VCaP (cell line): ENCODE results near the gene ABHD4.

Source experiments
- H3K27ac ChIP-seq: fragments of 450-650 bp; 2 replicates; pipeline ENCODE4 v1.5.1; 2017
- TF ChIP-seq, protein P1 (sequence below): fragments of 450-650 bp; conservative IDR thresholded peaks from 2 replicates; pipeline ENCODE4 v1.5.1; 2017; ENCODE audit warnings: mild to moderate bottlenecking, moderate library complexity

ABHD4 gene

DNA sequence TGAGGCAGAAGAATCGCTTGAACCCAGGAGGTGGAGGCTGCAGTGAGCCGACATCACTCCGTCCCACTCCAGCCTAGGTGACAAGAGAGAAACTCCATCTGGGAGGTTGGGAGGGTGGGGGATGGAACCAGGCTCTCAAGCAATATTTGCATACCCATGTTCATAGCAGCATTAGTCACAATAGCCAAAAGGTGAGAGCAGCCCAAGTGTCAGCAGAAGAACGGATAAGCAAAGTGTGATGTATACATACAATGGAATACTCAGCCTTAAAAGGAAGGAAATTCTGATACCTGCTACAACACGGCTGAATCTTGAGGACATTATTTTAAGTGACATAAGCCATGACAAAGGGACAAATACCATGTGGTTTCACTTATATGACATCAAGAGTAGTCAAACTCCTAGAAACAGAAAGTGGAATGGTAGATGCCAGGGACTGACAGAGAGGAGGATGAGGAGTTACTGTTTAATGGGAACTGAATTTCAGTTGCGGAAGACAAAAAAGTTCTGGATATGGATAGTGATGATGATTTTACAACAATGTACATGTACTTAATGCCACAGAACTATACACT, 20.7 kb upstream of the ABHD4 start:
- no peak overlapping the region for H3K27ac ChIP-seq
- TF ChIP-seq, protein P1, sequence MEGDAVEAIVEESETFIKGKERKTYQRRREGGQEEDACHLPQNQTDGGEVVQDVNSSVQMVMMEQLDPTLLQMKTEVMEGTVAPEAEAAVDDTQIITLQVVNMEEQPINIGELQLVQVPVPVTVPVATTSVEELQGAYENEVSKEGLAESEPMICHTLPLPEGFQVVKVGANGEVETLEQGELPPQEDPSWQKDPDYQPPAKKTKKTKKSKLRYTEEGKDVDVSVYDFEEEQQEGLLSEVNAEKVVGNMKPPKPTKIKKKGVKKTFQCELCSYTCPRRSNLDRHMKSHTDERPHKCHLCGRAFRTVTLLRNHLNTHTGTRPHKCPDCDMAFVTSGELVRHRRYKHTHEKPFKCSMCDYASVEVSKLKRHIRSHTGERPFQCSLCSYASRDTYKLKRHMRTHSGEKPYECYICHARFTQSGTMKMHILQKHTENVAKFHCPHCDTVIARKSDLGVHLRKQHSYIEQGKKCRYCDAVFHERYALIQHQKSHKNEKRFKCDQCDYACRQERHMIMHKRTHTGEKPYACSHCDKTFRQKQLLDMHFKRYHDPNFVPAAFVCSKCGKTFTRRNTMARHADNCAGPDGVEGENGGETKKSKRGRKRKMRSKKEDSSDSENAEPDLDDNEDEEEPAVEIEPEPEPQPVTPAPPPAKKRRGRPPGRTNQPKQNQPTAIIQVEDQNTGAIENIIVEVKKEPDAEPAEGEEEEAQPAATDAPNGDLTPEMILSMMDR = no peak

DNA sequence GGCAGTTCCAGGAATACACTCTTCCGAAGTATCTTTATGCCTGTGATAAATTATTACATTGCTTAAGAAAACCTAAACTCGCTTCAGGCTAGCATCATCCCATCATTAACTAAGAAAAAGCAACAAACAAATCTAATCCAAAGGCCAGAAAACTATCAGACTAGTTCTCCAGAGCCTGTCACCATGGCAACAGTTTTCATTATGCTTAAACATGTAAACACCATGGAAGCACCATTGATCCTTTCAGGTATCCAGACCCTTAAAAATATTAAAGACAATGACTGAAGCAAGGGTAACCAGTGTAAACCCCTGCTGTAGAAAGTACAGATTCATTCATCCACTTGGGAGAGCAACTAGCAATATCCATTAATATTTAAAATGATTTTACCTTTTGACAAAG, 18.9 kb upstream of the ABHD4 start:
- no peak overlapping the region for H3K27ac ChIP-seq

DNA sequence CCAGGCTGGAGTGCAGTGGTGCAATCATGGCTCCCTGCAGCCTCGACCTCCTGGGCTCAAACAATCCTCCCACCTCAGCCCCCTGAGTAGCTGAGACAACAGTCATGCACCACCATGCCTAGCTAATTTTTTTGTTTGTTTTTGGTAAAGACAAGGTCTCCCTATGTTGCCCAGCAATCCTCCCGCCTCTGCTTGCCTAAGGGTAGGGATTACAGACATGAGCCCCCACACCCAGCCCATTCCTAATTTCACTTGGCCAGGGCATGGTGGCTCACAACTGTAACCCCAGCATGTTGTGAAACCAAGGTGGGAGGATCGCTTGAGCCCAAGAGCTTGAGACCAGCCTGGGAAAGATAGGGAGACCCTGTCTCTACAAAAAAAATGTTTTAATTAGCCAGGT, 18.2 kb upstream of the ABHD4 start:
- H3K27ac ChIP-seq = no peak overlapping the region
- TF ChIP-seq, protein P1 = no peak

More for the DNA sequence above, 18.9 kb upstream of the ABHD4 start:
- TF ChIP-seq, protein P1 = no peak

DNA sequence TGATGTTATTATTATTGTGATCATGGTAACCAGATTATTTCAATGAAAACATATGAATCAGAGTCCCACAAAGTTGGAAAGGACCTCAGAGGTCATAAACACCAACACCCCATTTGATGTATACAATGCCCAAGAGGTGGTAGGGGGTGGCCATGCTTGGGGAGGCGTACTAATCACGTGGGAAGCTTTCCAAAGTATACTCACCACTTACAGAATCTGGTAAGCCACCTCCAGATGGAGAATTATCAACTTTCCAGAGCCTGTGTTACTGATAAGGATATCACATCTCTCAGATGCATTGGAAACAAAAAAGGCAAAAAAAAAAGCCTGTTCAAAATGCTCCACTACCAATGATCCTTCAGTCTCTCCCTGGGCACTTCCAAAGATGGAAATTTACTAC, 17.5 kb upstream of the ABHD4 start:
- TF ChIP-seq, protein P1 = no peak
- no peak overlapping the region for H3K27ac ChIP-seq

DNA sequence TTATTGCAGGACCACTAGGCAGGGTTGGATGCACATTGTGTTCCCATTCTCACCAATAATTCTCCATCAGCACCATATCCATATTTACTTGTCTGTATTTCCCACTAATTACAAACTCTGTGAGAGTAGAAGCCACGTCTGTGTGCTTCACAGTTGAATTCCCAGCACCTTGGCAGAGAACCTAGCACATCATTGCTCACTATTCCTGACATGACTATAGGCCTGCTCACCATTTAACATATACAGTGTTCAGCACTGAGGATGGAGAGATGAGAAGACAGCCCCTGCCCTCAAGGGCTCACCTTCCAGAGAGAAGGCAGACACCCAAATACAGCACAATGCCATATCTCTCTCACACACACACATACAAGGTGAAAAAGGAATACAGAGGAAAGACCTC, 14.1 kb upstream of the ABHD4 start:
- TF ChIP-seq, protein P1 = no peak
- no peak overlapping the region for H3K27ac ChIP-seq

DNA sequence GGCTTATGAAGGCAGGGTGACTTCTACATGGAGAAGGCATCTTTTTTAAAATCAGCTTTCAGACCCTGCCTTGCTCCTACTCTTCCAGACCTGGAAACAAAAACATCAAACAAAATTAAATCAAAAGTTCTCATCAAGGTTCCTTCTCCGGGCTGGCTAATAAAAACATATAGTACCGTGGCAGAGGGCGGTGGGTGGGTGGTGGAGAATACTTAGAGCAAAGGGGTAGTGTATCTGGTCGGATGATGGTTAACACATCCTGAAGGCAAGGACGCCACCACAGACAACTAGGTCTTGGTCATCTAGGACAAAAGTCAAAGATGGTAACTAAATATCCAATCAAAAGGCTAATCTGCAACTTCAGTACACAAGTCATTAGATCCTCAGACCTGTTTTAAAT, 10.9 kb upstream of the ABHD4 start:
- no peak overlapping the region for H3K27ac ChIP-seq
- TF ChIP-seq, protein P1 = no peak

DNA sequence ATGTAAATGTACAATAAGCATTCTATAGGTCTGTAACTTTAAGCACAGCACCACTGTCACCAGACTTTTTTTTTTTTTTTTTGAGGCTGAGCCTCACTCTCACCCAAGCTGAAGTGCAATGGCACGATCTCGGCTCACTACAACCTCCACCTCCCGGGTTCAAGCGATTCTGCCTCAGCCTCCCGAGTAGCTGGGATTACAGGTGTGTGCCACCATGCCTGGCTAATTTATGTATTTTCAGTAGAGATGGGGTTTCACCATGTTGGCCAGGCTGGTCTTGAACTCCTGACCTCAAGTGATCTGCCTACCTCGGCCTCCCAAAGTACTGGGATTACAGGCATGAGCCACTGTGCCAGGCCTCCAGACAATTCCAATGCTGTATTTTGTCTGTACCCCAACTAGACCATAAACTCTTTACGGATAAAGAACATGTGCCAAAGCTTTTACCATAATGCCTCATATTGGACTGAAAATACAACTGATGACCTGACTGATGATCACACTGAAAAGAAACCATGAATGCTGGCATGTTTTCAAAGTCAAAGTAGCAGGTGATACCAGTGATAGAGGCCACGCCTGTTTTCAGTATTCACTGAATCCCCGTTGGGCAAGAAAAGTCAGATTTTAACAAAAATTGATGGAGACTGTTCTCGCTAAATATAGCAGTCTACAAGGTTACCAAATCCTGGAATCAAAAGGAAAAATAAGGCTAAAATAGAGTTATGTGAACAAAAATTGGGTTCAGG, 10.2 kb upstream of the ABHD4 start:
- H3K27ac ChIP-seq = peak overlapping the region; percentile 72; the same call in 1 of the 2 replicates

DNA sequence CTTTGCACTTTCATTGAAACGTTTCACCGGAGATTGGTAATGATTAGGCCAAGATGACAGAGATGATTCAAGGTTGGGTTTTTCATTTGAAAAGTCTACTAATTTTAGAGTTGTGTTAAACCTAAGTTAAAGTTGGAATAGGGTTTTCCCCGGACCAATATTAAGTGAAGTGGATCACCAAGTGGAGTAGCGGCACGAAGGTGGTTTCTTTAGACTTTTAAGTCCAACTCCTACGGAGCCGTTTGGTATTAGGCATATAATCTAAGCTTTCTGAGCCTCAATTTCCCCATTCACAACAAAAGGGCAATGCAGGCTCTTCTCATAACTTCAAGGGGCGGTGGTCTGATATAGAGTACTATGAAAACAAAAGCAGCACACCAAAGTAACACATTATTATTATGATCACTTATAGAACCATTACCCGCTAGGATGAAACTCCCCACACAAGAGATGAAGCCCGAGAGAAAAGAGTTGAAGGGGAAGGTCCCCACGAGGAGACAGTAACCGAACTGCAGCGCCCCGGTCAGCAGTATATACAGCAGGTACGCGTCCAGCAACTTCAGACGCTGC, 9.5 kb upstream of the ABHD4 start:
- peak overlapping the region; percentile 72 for H3K27ac ChIP-seq
- TF ChIP-seq, protein P1 = no peak
